Measurements from ENCODE around the gene RANBP17. TPM values are rescaled to one million over a fixed set of nuclear protein-coding genes. Genes with fewer than 3 reads are reported as not detected.
A peak's percentile ranks its signal among the peaks of the same experiment; 100 is the strongest.

Gene RANBP17
- total RNA-seq, 1 experiment from 2014 or later = 19.0 TPM

GRCh38 chr5:170885809-170886208 is 24.0 kb downstream of the RANBP17 start:
- ChIA-PET CTCF (interaction anchor here (1.1 kb wide), 1 partner anchor 9 kb away, joined by 4 read pairs; no protein-coding TSS in a partner anchor), POLR2A (interaction anchor here (1.8 kb wide), 1 partner anchor 9 kb away, joined by 5 read pairs; no protein-coding TSS in a partner anchor)
- Mint-ChIP-seq H3K4me1 (ENCODE audit: insufficient read depth, unreplicated experiment) (no peaks in the 10 kb centered on the region), H3K27me3 (ENCODE audit: insufficient read depth, unreplicated experiment) (no peaks in the 10 kb centered on the region), H3K27ac (ENCODE audit: low read depth, unreplicated experiment) (no peak overlapping the region), H3K4me3 (ENCODE audit: unreplicated experiment) (no peak overlapping the region), H3K36me3 (ENCODE audit: insufficient read depth, unreplicated experiment) (no peaks in the 10 kb centered on the region), H3K9me3 (ENCODE audit: unreplicated experiment) (no peaks in the 10 kb centered on the region)
- DNase-seq (ENCODE audit: unreplicated experiment) = no peak
- TF ChIP-seq, protein P1, sequence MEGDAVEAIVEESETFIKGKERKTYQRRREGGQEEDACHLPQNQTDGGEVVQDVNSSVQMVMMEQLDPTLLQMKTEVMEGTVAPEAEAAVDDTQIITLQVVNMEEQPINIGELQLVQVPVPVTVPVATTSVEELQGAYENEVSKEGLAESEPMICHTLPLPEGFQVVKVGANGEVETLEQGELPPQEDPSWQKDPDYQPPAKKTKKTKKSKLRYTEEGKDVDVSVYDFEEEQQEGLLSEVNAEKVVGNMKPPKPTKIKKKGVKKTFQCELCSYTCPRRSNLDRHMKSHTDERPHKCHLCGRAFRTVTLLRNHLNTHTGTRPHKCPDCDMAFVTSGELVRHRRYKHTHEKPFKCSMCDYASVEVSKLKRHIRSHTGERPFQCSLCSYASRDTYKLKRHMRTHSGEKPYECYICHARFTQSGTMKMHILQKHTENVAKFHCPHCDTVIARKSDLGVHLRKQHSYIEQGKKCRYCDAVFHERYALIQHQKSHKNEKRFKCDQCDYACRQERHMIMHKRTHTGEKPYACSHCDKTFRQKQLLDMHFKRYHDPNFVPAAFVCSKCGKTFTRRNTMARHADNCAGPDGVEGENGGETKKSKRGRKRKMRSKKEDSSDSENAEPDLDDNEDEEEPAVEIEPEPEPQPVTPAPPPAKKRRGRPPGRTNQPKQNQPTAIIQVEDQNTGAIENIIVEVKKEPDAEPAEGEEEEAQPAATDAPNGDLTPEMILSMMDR (IDR thresholded peaks at IDR 0.05; ENCODE audit: unreplicated experiment) = no peak
- BruUV-seq (replicated peaks) = no TSS peak
- intact Hi-C loops (cut with micrococcal nuclease) = no loop called here

- no peak for DNase-seq (ENCODE audit: unreplicated experiment)
- H3K36me3 Mint-ChIP-seq (ENCODE audit: insufficient read depth, unreplicated experiment) = no peaks in the 10 kb centered on the region
- no TSS peak for BruUV-seq (replicated peaks)
Observed at GRCh38 chr5:170886210-170886894, 24.5 kb downstream of the RANBP17 start.

GRCh38 chr5:170892196-170892595 is 30.4 kb downstream of the RANBP17 start:
- Mint-ChIP-seq H3K27ac (ENCODE audit: low read depth, unreplicated experiment) (no peak overlapping the region), H3K36me3 (ENCODE audit: insufficient read depth, unreplicated experiment) (peaks cover 6% of the 10 kb centered on the region), H3K27me3 (ENCODE audit: insufficient read depth, unreplicated experiment) (no peaks in the 10 kb centered on the region), H3K4me3 (ENCODE audit: unreplicated experiment) (no peak overlapping the region), H3K9me3 (ENCODE audit: unreplicated experiment) (no peaks in the 10 kb centered on the region), H3K4me1 (ENCODE audit: insufficient read depth, unreplicated experiment) (peaks cover 8% of the 10 kb centered on the region)
- ChIA-PET POLR2A (no interaction called here), CTCF (interaction anchor here (0.6 to 0.7 kb wide), 4 partner anchors 62 to 272 kb away, joined by 3 to 6 read pairs (median 4); no protein-coding TSS in a partner anchor)
- BruUV-seq (replicated peaks) = no TSS peak
- TF ChIP-seq, protein P1 (IDR thresholded peaks at IDR 0.05; ENCODE audit: unreplicated experiment) = no peak
- DNase-seq (ENCODE audit: unreplicated experiment) = peak; percentile 67
- intact Hi-C loops (cut with micrococcal nuclease) = no loop called here

More at GRCh38 chr5:170886210-170886894, 24.5 kb downstream of the RANBP17 start:
- no peak overlapping the region for H3K27ac Mint-ChIP-seq (ENCODE audit: low read depth, unreplicated experiment)
- no peak overlapping the region for H3K4me3 Mint-ChIP-seq (ENCODE audit: unreplicated experiment)
- ChIA-PET CTCF (no interaction called here), POLR2A (interaction anchor here (1.8 kb wide), 1 partner anchor 9 kb away, joined by 5 read pairs; no protein-coding TSS in a partner anchor)
- TF ChIP-seq, protein P1 (IDR thresholded peaks at IDR 0.05; ENCODE audit: unreplicated experiment) = no peak
- no peaks in the 10 kb centered on the region for H3K9me3 Mint-ChIP-seq (ENCODE audit: unreplicated experiment)
- H3K27me3 Mint-ChIP-seq (ENCODE audit: insufficient read depth, unreplicated experiment) = no peaks in the 10 kb centered on the region
- intact Hi-C loops (cut with micrococcal nuclease) = no loop called here
- H3K4me1 Mint-ChIP-seq (ENCODE audit: insufficient read depth, unreplicated experiment) = peaks cover 5% of the 10 kb centered on the region

DNA sequence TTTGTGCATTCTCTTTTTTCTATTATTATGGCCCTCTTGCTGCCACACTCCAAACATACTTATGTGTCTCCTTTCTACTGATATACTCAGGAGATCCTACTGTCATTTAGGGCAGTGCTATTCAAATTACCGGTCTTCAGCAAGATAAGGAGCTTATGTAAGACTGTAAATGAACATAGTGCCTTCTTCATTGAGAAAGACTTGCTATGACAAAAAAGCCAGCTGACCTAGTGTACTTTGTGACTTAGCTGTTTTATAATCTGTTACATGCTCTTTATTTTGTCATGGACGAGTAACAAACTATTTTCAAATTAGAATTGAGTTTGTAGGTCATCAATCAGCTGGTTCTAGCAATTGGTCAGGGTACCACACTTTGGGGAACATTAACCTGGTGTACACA is 32.8 kb downstream of the RANBP17 start:
- Mint-ChIP-seq H3K9me3 (ENCODE audit: unreplicated experiment) (no peaks in the 10 kb centered on the region), H3K27ac (ENCODE audit: low read depth, unreplicated experiment) (no peak overlapping the region), H3K36me3 (ENCODE audit: insufficient read depth, unreplicated experiment) (peaks cover 6% of the 10 kb centered on the region), H3K27me3 (ENCODE audit: insufficient read depth, unreplicated experiment) (no peaks in the 10 kb centered on the region), H3K4me3 (ENCODE audit: unreplicated experiment) (no peak overlapping the region), H3K4me1 (ENCODE audit: insufficient read depth, unreplicated experiment) (peaks cover 8% of the 10 kb centered on the region)
- CTCF ChIA-PET = interaction anchor here (0.8 to 1.4 kb wide), 6 partner anchors 10 to 447 kb away, joined by 3 to 4 read pairs (median 3); no protein-coding TSS in a partner anchor
- TF ChIP-seq, protein P1 (IDR thresholded peaks at IDR 0.05; ENCODE audit: unreplicated experiment) = no peak
- intact Hi-C loops (cut with micrococcal nuclease) = no loop called here
- no TSS peak for BruUV-seq (replicated peaks)
- DNase-seq (ENCODE audit: unreplicated experiment) = no peak
- POLR2A ChIA-PET = interaction anchor here (1.8 kb wide), 1 partner anchor 9 kb away, joined by 5 read pairs; no protein-coding TSS in a partner anchor
